ENCODE results near the gene STK4. TPM values are rescaled to one million over a fixed set of nuclear protein-coding genes. Genes with fewer than 3 reads are reported as not detected.

Gene STK4
- total and polyA plus RNA-seq, 2 of the 4 experiments (the other 2 are of a cell fraction), result 10.2 to 22.2 TPM

GRCh38 chr20:44966030-44966961 lies at the start of gene STK4 (continued):
- peak; percentile 22; the same call in 1 of the 2 replicates for TF ChIP-seq SMC3 (IDR thresholded peaks at IDR 0.05; ENCODE audit: low read depth, low read length)
- no peak for TF ChIP-seq CHD1 (IDR thresholded peaks at IDR 0.05; ENCODE audit: low read depth, low read length)

DNA sequence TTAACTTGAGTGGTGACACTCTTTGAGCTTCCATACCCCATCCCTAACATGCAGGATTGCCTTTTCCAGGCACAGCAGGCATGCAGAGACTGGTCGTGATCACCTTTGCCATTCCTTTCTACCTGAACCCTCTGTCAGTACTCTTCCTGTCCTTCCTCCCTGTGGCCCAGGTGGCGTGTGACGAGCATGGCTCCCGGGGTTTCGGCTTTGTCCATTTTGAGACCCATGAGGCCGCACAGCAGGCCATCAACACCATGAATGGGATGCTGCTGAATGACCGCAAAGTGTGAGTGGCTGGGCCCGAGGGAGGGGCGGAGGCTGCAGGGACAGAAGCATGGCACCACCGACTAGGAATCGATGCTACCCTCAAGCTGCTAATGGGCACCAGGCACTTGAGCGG lies 49.7 kb upstream of the STK4 start:
- no peak overlapping the region for H3K9ac ChIP-seq (ENCODE audit: low read depth, low read length)
- peaks cover 28% of the 10 kb centered on the region for H3K36me3 ChIP-seq (ENCODE audit: control insufficient read depth, insufficient read depth, low read length)
- ATAC-seq (ENCODE audit: low read depth) (no peak), DNase-seq (no peak)
- H3K23ac ChIP-seq (ENCODE audit: low read depth, low read length), result no peak overlapping the region
- H4K91ac ChIP-seq (ENCODE audit: insufficient read depth, low read depth, low read length), result no peak overlapping the region
- H3K4me3 ChIP-seq (ENCODE audit: insufficient read depth, low read depth, low read length), result no peak overlapping the region
- ChIA-PET POLR2A (ENCODE audit: unreplicated experiment) (no interaction called here), CTCF (no interaction called here)
- H3K56ac ChIP-seq (ENCODE audit: extremely low read depth, insufficient read depth, low read length), result no peak overlapping the region
- no TSS peak for BruUV-seq (replicated peaks)
- in situ Hi-C loops (cut with MboI; ENCODE audit: low sequenced_read_pairs) (no loop called here), dilution Hi-C loops (cut with HindIII; ENCODE audit: low sequenced_read_pairs, unreplicated experiment) (no loop called here), intact Hi-C loops (cut with micrococcal nuclease) (no loop called here)
- no peak overlapping the region for H3K4ac ChIP-seq (ENCODE audit: low read depth, low read length)
- H3K9me3 ChIP-seq (ENCODE audit: control insufficient read depth, insufficient read depth, low read length), result no peaks in the 10 kb centered on the region
- no peak overlapping the region for H2AFZ ChIP-seq (replicated peaks; ENCODE audit: low read length, poor library complexity)
- no peak overlapping the region for H2BK15ac ChIP-seq (ENCODE audit: low read depth, low read length)
- no peak overlapping the region for H3K4me2 ChIP-seq (ENCODE audit: low read depth, low read length)
- no peak overlapping the region for H2BK20ac ChIP-seq (ENCODE audit: low read depth, low read length)
- H2BK5ac ChIP-seq (ENCODE audit: low read depth, low read length, poor library complexity, severe bottlenecking), result no peak overlapping the region
- no peaks in the 10 kb centered on the region for H3K4me1 ChIP-seq (ENCODE audit: control insufficient read depth, insufficient read depth, low read length)
- H3K27me3 ChIP-seq (ENCODE audit: control insufficient read depth, insufficient read depth, low read length), result no peaks in the 10 kb centered on the region
- H4K5ac ChIP-seq (ENCODE audit: low read depth, low read length), result no peak overlapping the region
- H3K9me1 ChIP-seq (ENCODE audit: insufficient read depth, low read length), result peaks cover 7% of the 10 kb centered on the region; the same call in 1 of the 2 replicates
- no peak overlapping the region for H2AK5ac ChIP-seq (ENCODE audit: low read depth, low read length)
- H3K79me1 ChIP-seq (ENCODE audit: low read depth in 1 of 2, low read length in 2 of 2), result peaks cover 0 to 2% of the 10 kb centered on the region in 2 experiments; a peak in 1 of 4 replicates
- H4K20me1 ChIP-seq (ENCODE audit: insufficient read depth, low read length), result no peaks in the 10 kb centered on the region
- 91% methylated on average over 4 of the region's 12 CpGs; no CpG with 5 or more reads in 1 of the 2 experiments for WGBS, 2 experiments (ENCODE audit: extremely low coverage in 2 of 2, insufficient read length in 1 of 2)
- no peak overlapping the region for H2BK120ac ChIP-seq (ENCODE audit: low read depth, low read length)
- TF ChIP-seq POLR2A (IDR thresholded peaks at IDR 0.05; ENCODE audit: low read depth, low read length) (no peak), SMC3 (IDR thresholded peaks at IDR 0.05; ENCODE audit: low read depth, low read length) (no peak), NFE2L2 (IDR thresholded peaks at IDR 0.05; ENCODE audit: low read depth, low read length) (no peak), MAZ (IDR thresholded peaks at IDR 0.05; ENCODE audit: borderline replicate concordance, low read depth, low read length) (no peak)
- H3K27ac ChIP-seq (ENCODE audit: insufficient read depth, low read length), result no peak overlapping the region
- H2AK9ac ChIP-seq (replicated peaks; ENCODE audit: low read depth, low read length, poor library complexity), result no peak overlapping the region
- H3K14ac ChIP-seq (replicated peaks; ENCODE audit: low read depth, low read length), result no peak overlapping the region
- H3K18ac ChIP-seq (ENCODE audit: low read depth, low read length), result no peak overlapping the region
- H4K8ac ChIP-seq (ENCODE audit: low read depth in 2 of 2, low read length in 2 of 2), result no peak overlapping the region
